ENCODE data around the gene IL1RAPL2. TPM values are rescaled to one million over a fixed set of nuclear protein-coding genes. Genes with fewer than 3 reads are reported as not detected.

The IL1RAPL2 gene
- total and polyA plus RNA-seq, 2 of the 4 experiments (the other 2 are of a cell fraction) = 0.03 TPM; not detected in 1

DNA sequence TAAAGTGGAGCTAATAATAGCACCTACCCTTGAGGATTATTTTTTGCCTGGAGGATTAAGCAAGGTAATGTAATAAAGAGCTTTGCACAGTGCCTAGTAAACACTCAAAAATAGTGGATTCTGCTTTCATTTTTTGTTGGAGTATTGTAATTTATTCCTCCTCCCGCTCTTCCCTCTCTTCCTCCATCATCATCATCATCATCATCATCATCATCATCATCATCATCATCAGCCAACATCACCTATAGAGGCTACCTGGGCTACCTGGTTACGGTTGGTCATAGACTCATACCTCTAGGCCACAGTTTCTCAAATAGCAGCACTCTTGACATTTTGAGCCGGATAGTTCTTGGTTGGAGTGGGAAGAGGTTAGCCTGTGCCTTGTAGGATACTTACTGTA, 781.4 kb downstream of the IL1RAPL2 start:
- BruUV-seq (replicated peaks) = no TSS peak
- no peak overlapping the region for H3K23ac ChIP-seq (ENCODE audit: low read depth, low read length)
- dilution Hi-C loops (cut with HindIII; ENCODE audit: low sequenced_read_pairs, unreplicated experiment) (no loop called here), in situ Hi-C loops (cut with MboI; ENCODE audit: low sequenced_read_pairs) (no loop called here), intact Hi-C loops (cut with micrococcal nuclease) (no loop called here)
- CTCF ChIA-PET = no interaction called here
- no peak overlapping the region for H4K8ac ChIP-seq (ENCODE audit: low read depth in 2 of 2, low read length in 2 of 2)
- no peak overlapping the region for H2BK15ac ChIP-seq (ENCODE audit: low read depth, low read length)
- WGBS, 2 experiments (ENCODE audit: extremely low coverage in 2 of 2, insufficient read length in 1 of 2) = no CpG with 5 or more reads among the region's 3 CpGs
- no peaks in the 10 kb centered on the region for H3K9me3 ChIP-seq (ENCODE audit: control insufficient read depth, insufficient read depth, low read length)
- H2BK20ac ChIP-seq (ENCODE audit: low read depth, low read length) = no peak overlapping the region
- no peak overlapping the region for H3K18ac ChIP-seq (ENCODE audit: low read depth, low read length)
- DNase-seq = no peak
- no peak for ATAC-seq (ENCODE audit: low read depth)
- no peaks in the 10 kb centered on the region for H3K27me3 ChIP-seq (ENCODE audit: control insufficient read depth, insufficient read depth, low read length)
- no peak overlapping the region for H2AFZ ChIP-seq (replicated peaks; ENCODE audit: low read length, poor library complexity)
- no peak overlapping the region for H4K5ac ChIP-seq (ENCODE audit: low read depth, low read length)
- H4K91ac ChIP-seq (ENCODE audit: insufficient read depth, low read depth, low read length) = no peak overlapping the region
- no peaks in the 10 kb centered on the region for H3K4me1 ChIP-seq (ENCODE audit: control insufficient read depth, insufficient read depth, low read length)
- H3K4ac ChIP-seq (ENCODE audit: low read depth, low read length) = no peak overlapping the region
- no peak overlapping the region for H3K9ac ChIP-seq (ENCODE audit: low read depth, low read length)
- no peak overlapping the region for H3K27ac ChIP-seq (ENCODE audit: insufficient read depth, low read length)
- no peak overlapping the region for H3K56ac ChIP-seq (ENCODE audit: extremely low read depth, insufficient read depth, low read length)
- H2BK5ac ChIP-seq (ENCODE audit: low read depth, low read length, poor library complexity, severe bottlenecking) = no peak overlapping the region
- TF ChIP-seq FOS (IDR thresholded peaks at IDR 0.05; ENCODE audit: low read depth, low read length) (no peak), NFE2L2 (IDR thresholded peaks at IDR 0.05; ENCODE audit: low read depth, low read length) (no peak), MAFK (IDR thresholded peaks at IDR 0.05; ENCODE audit: low read depth, low read length) (no peak), CEBPB (IDR thresholded peaks at IDR 0.05; ENCODE audit: low read depth, low read length) (no peak), RAD21 (IDR thresholded peaks at IDR 0.05; ENCODE audit: low read length) (no peak), POLR2A (IDR thresholded peaks at IDR 0.05; ENCODE audit: low read depth, low read length) (no peak), SMC3 (IDR thresholded peaks at IDR 0.05; ENCODE audit: low read depth, low read length) (no peak), RFX5 (IDR thresholded peaks at IDR 0.05; ENCODE audit: low read depth, low read length) (no peak), MAZ (IDR thresholded peaks at IDR 0.05; ENCODE audit: borderline replicate concordance, low read depth, low read length) (no peak), CHD1 (IDR thresholded peaks at IDR 0.05; ENCODE audit: low read depth, low read length) (no peak), RCOR1 (IDR thresholded peaks at IDR 0.05; ENCODE audit: insufficient replicate concordance, low read length) (no peak), BHLHE40 (IDR thresholded peaks at IDR 0.05; ENCODE audit: low read depth, low read length) (no peak), MXI1 (IDR thresholded peaks at IDR 0.05; ENCODE audit: borderline replicate concordance, low read depth, low read length) (no peak)
- TF ChIP-seq, protein P1, sequence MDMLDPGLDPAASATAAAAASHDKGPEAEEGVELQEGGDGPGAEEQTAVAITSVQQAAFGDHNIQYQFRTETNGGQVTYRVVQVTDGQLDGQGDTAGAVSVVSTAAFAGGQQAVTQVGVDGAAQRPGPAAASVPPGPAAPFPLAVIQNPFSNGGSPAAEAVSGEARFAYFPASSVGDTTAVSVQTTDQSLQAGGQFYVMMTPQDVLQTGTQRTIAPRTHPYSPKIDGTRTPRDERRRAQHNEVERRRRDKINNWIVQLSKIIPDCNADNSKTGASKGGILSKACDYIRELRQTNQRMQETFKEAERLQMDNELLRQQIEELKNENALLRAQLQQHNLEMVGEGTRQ (IDR thresholded peaks at IDR 0.05; ENCODE audit: low read depth, low read length) = no peak
- TF ChIP-seq, protein P2, sequence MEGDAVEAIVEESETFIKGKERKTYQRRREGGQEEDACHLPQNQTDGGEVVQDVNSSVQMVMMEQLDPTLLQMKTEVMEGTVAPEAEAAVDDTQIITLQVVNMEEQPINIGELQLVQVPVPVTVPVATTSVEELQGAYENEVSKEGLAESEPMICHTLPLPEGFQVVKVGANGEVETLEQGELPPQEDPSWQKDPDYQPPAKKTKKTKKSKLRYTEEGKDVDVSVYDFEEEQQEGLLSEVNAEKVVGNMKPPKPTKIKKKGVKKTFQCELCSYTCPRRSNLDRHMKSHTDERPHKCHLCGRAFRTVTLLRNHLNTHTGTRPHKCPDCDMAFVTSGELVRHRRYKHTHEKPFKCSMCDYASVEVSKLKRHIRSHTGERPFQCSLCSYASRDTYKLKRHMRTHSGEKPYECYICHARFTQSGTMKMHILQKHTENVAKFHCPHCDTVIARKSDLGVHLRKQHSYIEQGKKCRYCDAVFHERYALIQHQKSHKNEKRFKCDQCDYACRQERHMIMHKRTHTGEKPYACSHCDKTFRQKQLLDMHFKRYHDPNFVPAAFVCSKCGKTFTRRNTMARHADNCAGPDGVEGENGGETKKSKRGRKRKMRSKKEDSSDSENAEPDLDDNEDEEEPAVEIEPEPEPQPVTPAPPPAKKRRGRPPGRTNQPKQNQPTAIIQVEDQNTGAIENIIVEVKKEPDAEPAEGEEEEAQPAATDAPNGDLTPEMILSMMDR (conservative IDR thresholded peaks at IDR 0.05; ENCODE audit: low read depth, low read length) = no peak
- TF ChIP-seq, protein P3, sequence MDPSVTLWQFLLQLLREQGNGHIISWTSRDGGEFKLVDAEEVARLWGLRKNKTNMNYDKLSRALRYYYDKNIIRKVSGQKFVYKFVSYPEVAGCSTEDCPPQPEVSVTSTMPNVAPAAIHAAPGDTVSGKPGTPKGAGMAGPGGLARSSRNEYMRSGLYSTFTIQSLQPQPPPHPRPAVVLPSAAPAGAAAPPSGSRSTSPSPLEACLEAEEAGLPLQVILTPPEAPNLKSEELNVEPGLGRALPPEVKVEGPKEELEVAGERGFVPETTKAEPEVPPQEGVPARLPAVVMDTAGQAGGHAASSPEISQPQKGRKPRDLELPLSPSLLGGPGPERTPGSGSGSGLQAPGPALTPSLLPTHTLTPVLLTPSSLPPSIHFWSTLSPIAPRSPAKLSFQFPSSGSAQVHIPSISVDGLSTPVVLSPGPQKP (IDR thresholded peaks at IDR 0.05; ENCODE audit: borderline replicate concordance, low read depth, low read length) = no peak
- no peaks in the 10 kb centered on the region for H3K9me1 ChIP-seq (ENCODE audit: insufficient read depth, low read length)
- H3K36me3 ChIP-seq (ENCODE audit: control insufficient read depth, insufficient read depth, low read length) = no peaks in the 10 kb centered on the region
- POLR2A ChIA-PET (ENCODE audit: unreplicated experiment) = no interaction called here
- H3K4me3 ChIP-seq (ENCODE audit: insufficient read depth, low read depth, low read length) = no peak overlapping the region
- no peak overlapping the region for H3K4me2 ChIP-seq (ENCODE audit: low read depth, low read length)
- no peaks in the 10 kb centered on the region for H3K79me1 ChIP-seq (ENCODE audit: low read depth in 1 of 2, low read length in 2 of 2)
- no peaks in the 10 kb centered on the region for H4K20me1 ChIP-seq (ENCODE audit: insufficient read depth, low read length)
- no peak overlapping the region for H2AK9ac ChIP-seq (replicated peaks; ENCODE audit: low read depth, low read length, poor library complexity)
- H2AK5ac ChIP-seq (ENCODE audit: low read depth, low read length) = no peak overlapping the region
- H2BK120ac ChIP-seq (ENCODE audit: low read depth, low read length) = no peak overlapping the region
- no peak overlapping the region for H3K14ac ChIP-seq (replicated peaks; ENCODE audit: low read depth, low read length)
